ENCODE measurements around the gene CYP2A7.

GRCh38 chr19:40889366-40889765 is 7.3 kb upstream of the CYP2A7 start:
- TF ChIP-seq CTCF (IDR thresholded peaks at IDR 0.05; ENCODE audit: insufficient read depth, low read length) (no peak), GABPA (IDR thresholded peaks at IDR 0.05; ENCODE audit: low read depth) (no peak), POLR2AphosphoS5 (IDR thresholded peaks at IDR 0.05; ENCODE audit: low read depth) (no peak), REST (IDR thresholded peaks at IDR 0.05; ENCODE audit: insufficient replicate concordance, low read depth) (no peak), SPI1 (IDR thresholded peaks at IDR 0.05; ENCODE audit: borderline replicate concordance, low read depth) (no peak)

All from HL-60 (cell line).